Anterior cingulate cortex (tissue), 58 donors: ENCODE data around the gene FOXP4.

Experiments
- DNase-seq, 58 donors: peaks; one replicate each; lab custom pipeline; 2025; lab: John Stamatoyannopoulos, UW

FOXP4 gene

GRCh38 chr6:41638935-41639808 lies 93.0 kb downstream of the FOXP4 start:
- DNase-seq: no peak

DNA sequence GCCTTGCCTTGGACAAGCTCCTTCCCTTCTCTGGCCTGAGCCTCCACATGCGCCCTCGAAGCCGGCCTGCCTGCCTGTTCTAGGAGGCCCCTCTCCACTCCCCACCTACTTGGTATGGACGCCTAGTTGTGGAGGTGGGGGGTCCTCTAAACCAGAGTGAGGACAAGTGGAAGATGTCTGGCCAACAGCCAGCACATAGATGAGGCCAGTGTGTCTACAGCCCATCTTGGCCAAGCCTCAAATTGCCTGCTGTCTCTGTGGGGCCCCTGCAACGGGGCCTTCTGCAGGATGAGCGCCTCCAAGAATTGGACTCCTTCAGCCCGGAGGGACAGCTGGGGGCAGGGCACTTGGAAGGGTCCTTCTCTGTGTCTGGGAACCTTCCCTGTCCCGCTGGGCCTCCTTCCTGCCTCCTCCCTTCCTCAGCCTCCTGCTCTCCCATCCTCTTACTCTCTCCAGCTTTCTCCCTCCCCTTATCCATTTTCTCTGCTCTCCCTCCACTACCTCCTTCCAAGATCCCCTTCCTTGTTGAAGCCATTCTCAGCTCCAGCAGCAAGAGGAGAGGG lies 93.7 kb downstream of the FOXP4 start:
- no peak for DNase-seq

DNA sequence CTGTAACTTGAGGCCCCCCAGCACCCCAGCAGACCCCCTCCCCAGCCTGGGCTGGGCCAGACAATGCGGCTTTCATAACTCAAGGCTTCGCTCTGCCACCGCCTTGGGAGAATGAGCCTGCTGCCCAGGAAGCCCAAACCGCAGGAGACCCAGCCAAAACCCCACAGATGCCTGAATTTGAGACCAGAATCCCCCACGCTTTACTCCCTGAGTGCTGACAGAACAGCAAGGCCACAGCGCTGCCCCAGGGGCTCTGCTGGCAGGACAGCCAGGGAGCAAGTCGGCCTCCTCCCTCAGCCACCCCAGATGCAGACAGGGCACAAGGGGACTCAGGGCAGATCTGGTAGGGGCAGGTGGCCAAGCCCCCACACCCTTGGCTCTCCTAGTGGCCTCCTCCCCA lies 94.2 kb downstream of the FOXP4 start:
- DNase-seq: no peak

DNA sequence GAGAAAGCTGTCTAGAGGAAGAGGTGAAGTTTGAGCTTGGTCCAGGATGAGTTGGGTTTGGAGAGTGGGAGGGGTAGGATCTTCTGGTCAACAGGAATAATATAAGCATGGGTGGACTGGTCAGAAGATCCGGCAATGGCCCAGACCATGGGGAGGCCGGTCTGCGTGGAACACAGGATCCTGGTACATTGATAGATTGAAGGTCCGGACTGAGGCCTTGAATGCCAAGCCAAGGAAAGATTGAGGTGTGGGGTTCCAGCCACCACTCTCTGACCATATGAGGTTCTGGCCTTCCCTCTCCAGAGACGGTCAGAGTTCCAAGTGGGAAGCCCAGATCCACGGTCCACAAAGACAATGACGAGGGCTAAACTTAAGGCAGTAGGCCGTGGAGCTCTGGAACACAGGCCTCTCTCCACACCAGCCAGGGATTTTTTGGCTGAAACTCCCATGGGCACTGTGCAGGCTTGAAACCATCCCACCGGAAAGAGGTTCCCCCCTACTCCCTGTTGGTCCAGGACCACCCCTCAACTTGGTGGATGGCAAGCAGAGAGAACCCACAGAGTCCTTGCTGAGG lies 95.3 kb downstream of the FOXP4 start:
- no peak for DNase-seq

GRCh38 chr6:41642090-41642959 lies 96.1 kb downstream of the FOXP4 start:
- no peak for DNase-seq

DNA sequence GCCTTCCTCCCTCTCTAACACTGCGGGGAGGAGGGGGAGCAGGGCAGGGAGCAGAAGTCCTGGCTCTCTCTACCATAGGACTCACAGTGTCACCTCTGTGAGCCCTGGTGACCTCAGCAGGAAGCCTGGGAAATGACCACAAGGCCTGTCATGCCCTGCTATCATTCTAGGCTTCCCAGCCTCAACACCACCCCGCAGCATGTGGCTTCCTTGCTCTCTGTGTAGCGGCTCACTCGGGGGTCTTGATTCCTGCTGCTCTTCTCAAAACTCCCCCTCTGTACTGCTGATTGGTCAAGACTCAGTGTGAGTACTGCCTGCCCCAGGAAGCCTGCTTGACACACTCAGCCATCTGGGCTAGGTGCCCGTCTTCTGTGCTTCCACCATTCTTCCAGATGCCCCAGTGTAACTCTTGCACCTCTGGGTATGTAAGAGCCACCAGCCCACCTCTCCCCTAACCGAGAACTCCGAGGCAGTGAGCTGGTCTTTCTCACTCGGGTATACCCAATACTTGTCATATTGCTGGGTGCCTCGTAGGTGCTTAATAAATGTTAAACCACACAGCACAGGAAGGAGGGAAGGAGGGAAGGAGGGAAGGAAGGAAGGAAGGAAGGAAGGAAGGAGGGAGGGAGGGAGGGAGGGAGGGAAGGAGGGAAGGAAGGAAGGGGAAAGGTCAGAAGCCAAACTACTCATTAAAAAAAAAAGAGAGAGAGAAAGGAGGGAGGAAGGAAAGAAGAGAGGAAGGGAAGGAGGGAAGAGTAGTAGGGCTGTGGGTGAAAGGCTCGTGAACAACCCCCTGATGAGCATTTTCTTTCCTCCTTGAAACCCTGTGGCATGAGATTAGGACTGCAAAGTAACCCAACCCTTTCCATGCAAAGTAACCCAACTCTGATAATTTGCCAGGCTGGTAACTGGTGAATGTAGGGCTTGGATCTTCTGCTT lies 97.0 kb downstream of the FOXP4 start:
- DNase-seq: no peak

DNA sequence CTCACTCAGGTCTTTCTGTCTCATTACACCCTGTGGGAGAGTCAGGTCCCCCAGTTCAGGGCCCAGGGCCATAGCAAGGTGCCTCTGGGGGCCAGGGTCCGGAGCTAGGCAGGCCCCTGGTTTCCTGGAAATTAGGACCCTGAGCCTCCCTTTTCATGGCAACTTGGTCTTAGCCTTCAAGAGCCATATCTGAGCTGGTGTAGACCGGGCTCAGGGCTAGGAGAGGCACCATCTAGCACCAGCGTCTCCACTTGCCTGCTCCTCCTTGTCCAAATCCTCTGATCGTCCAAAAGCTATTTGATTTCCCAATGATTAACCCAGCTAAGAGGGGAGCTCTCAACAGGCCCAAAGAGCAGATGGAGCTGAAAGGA lies 97.7 kb downstream of the FOXP4 start:
- DNase-seq: no peak

GRCh38 chr6:41644297-41644879 lies 98.2 kb downstream of the FOXP4 start:
- no peak for DNase-seq

GRCh38 chr6:41645007-41645618 lies 98.9 kb downstream of the FOXP4 start:
- no peak for DNase-seq

- DNase-seq: no peak
Measured at GRCh38 chr6:41646026-41646795, 100.0 kb downstream of the FOXP4 start.

DNA sequence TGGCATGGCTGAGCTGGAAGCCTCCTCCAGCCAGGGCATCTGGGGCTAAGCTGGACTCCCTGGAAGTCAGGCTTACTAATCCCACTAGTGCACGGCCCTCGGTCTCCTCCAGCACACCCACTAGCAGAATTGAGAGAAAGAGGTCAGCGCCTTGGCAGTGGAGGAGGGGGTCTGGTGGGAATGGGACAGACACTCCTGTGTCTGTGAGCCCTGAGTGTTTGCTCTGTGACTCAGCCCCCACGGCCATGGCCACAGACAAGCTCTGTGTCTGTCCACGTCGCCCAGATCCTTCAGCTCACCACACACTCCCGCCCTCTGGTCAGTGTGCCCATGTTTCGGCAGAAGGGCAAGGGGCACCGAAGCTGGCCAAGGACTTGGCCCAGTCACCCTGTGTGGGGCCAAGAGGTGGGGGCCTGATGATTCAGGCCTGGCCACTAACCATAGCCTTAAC lies 100.9 kb downstream of the FOXP4 start:
- DNase-seq: no peak

DNA sequence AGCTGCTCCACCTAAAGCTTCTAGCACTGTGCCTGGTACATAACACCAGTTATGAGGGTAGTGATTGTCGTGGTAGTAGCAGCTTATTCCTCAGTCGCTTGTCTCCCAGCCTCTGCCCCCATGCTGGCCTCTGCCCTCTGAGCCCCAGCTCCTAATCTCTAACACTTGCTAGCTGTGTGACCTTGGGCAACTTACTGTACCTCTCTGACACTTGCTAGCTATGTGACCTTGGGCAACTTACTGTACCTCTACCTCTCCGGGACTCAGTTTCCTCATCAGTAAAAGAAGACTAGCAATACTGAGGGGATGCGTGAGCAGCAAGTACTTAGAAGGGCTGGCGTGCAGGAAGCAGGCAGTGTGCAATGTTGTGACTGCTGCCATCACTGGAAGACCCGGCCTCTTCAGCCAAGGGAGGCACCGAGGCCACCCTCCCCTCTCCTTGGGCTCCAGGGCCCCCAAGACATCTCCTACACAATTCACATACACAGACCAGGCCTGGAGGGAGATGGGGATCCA lies 101.9 kb downstream of the FOXP4 start:
- DNase-seq: no peak

- DNase-seq: no peak
Measured at GRCh38 chr6:41648921-41649320, 102.7 kb downstream of the FOXP4 start.

GRCh38 chr6:41649596-41649995 lies 103.4 kb downstream of the FOXP4 start:
- DNase-seq: no peak

- DNase-seq: no peak
Measured at GRCh38 chr6:41650120-41650519, 103.9 kb downstream of the FOXP4 start.

DNA sequence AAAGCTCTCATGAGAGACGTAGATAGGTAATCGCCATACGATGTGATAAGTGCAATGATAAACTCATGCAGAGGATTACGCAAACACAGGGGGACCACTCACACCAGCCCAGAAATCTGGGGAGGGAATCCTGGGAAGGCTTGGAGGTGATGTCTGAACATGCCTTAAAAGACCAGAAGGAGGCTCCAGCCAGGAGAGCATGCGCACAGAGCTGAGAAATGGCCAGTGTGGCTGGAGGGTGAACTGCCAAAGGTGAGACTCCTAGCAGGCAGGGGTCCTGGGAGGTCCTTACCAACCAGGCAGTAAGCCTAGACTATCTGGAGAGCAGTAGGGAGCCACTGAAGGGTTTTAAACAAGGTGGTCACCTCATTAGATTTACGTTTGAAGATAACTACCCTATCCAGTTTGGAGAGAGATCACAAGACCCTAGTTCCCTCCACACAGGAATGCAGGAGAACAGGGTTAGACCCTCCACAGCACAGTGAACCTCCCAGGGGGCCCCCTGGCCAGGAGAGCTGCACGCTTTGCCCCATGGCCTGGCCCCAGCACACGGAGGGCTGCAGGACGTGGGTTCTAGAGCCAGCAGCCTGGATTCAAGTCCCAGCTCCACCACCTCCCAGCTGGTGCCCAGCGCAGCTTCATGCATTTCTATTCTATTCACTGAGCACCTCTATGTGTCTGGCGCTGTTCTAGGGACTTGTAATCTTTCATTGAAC lies 105.2 kb downstream of the FOXP4 start:
- no peak for DNase-seq
